SK-N-MC (cell line): Measurements from ENCODE around the gene INO80E.

ENCODE experiments used
- EZH2 ChIP-seq: fragments of 200-600 bp; sonication (generic); IDR thresholded peaks from one replicate; pipeline ENCODE4 v1.6.1; 2017; ENCODE audit warnings: antibody characterized with exemption
- FOXP2 ChIP-seq: optimal IDR thresholded peaks from 2 replicates; pipeline ENCODE3; 2011; ENCODE audit warnings: mild to moderate bottlenecking, moderate library complexity; ENCODE audit not compliant: insufficient read depth; ENCODE audit errors: extremely low read length, control extremely low read depth
- POLR2AphosphoS5 ChIP-seq: IDR thresholded peaks from 2 replicates; pipeline ENCODE4 v1.6.1; 2012; ENCODE audit warnings: mild to moderate bottlenecking, low read depth, low read length, borderline replicate concordance

DNA sequence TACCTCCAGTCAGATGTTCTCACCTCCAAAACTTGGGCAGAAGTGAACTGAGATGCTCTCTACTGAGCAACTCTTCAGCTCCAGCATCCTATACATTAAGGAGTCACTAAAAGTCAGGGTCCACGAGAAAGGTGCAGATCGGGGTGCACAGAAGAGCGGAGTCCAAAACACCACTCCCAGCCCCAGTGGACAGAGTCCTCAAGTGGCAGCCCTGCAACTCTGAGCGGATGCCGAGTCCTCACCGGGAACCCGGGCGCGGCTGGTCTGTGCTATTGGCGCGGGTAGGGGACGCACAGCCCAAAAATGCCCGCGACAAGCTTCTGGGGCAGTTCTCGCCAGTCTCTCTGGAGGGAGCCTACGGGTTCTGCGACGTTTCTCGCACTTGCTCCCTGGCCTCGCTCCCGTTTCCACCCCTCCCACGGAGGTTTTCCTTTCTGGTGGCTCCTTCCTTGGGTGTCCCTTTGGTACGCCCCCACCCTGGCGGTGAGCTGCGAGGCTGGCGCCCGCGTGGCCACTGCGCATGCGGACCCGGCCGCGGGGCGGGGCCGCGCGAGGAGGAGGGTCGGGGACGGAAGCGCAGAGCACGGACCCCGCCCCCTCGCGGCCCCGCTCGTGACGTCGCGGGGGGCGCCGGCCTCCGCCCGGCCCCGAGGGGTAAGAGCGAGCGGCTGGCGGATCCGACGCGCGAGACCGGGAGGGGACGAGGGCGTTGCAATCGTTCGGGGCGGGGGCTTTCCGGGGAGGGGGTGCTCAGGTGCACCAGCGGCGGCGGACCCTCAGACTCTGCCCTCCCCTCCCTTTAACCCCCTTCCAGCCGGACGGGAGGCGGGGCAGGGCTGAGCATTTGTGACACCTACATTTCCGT lies 34.3 kb upstream of the INO80E start, which contains the start of gene TMEM219:
- peak; percentile 85 for TF ChIP-seq POLR2AphosphoS5
- no peak for TF ChIP-seq EZH2
- no peak for TF ChIP-seq FOXP2
